Immature natural killer cell (primary cell): Measurements from ENCODE around the gene SVBP. TPM values are rescaled to one million over a fixed set of nuclear protein-coding genes. Genes with fewer than 3 reads are reported as not detected.

Source experiments
- DNase-seq, 3 donors: peaks; one replicate each; pipeline ENCODE4 v3.0.0; 2022; ENCODE audit warnings: mixed read lengths in 1 of 3
- H3K27ac Mint-ChIP-seq, 6 donors: one replicate each; pipeline ENCODE4 v1.8.0; 2020; ENCODE audit warnings: mixed read lengths in 6 of 6, mild to moderate bottlenecking in 5 of 6, inconsistent platforms in 4 of 6, moderate library complexity in 3 of 6
- H3K27me3 Mint-ChIP-seq, 3 donors: one replicate each; pipeline ENCODE4 v1.8.0; 2020 to 2021; ENCODE audit warnings: low read depth in 3 of 3, mild to moderate bottlenecking in 3 of 3, mixed read lengths in 3 of 3, moderate library complexity in 3 of 3, inconsistent platforms in 1 of 3
- H3K36me3 Mint-ChIP-seq, 3 donors: one replicate each; pipeline ENCODE4 v1.8.0; 2020; ENCODE audit warnings: mixed read lengths in 3 of 3, inconsistent platforms in 2 of 3, mild to moderate bottlenecking in 2 of 3
- H3K4me1 Mint-ChIP-seq, 2 donors: one replicate each; pipeline ENCODE4 v1.8.0; 2020; ENCODE audit warnings: inconsistent platforms in 2 of 2, mild to moderate bottlenecking in 2 of 2, mixed read lengths in 2 of 2, moderate library complexity in 1 of 2
- H3K4me3 Mint-ChIP-seq, 5 donors: one replicate each; pipeline ENCODE4 v1.8.0; 2020; ENCODE audit warnings: mild to moderate bottlenecking in 5 of 5, mixed read lengths in 5 of 5, inconsistent platforms in 3 of 5, moderate library complexity in 3 of 5
- H3K9me3 Mint-ChIP-seq, 6 donors: one replicate each; pipeline ENCODE4 v1.8.0; 2020; ENCODE audit warnings: mild to moderate bottlenecking in 6 of 6, mixed read lengths in 6 of 6, inconsistent platforms in 4 of 6, moderate library complexity in 3 of 6
- polyA plus RNA-seq, 3 donors: library from polyadenylated mRNA; unstranded; fragments of 300-500 nt; fragmentation: Illumina TruSeq; gene quantifications; one replicate each; pipeline ENCODE4 v1.2.3, GENCODE V29; 2021

Gene SVBP
- polyA plus RNA-seq, 3 donors from 2014 or later: 29.3 to 45.0 (median 36.8) TPM

GRCh38 chr1:42847721-42848460 lies 30.7 kb upstream of the SVBP start:
- peak overlapping the region; percentile 92 to 98 (median 98) for H3K4me3 Mint-ChIP-seq
- no peaks in the 10 kb centered on the region for H3K9me3 Mint-ChIP-seq
- peak overlapping the region; percentile 74 to 95 (median 87) for H3K27ac Mint-ChIP-seq
- no peak for DNase-seq
- H3K27me3 Mint-ChIP-seq: peaks cover 0 to 3% (median 0%) of the 10 kb centered on the region in 3 donors
- H3K36me3 Mint-ChIP-seq: peaks cover 7 to 20% (median 10%) of the 10 kb centered on the region in 3 donors
- H3K4me1 Mint-ChIP-seq: peaks cover 26 to 35% of the 10 kb centered on the region in 2 donors

GRCh38 chr1:42847111-42847595 lies 30.0 kb upstream of the SVBP start:
- peak in 1 of 3 donors; percentile 1 for DNase-seq
- peak overlapping the region; percentile 92 to 98 (median 98) for H3K4me3 Mint-ChIP-seq
- no peaks in the 10 kb centered on the region for H3K9me3 Mint-ChIP-seq

GRCh38 chr1:42846257-42847110 lies 29.3 kb upstream of the SVBP start, which contains the start of gene ZNF691:
ZNF691 (plus strand) TSS chr1:42846613; CDS start chr1:42849659, 3,046 bp downstream.
- Mint-ChIP-seq H3K27me3 (peaks cover 0 to 3% (median 0%) of the 10 kb centered on the region in 3 donors), H3K4me1 (peaks cover 26 to 35% of the 10 kb centered on the region in 2 donors), H3K9me3 (no peaks in the 10 kb centered on the region), H3K36me3 (peaks cover 7 to 14% (median 10%) of the 10 kb centered on the region in 3 donors), H3K4me3 (peak within 1 kb of the TSS; percentile 92 to 98 (median 98)), H3K27ac (peak within 1 kb of the TSS; percentile 74 to 95 (median 87))
- DNase-seq: peak; percentile 88 to 90 (median 89)

More at GRCh38 chr1:42847111-42847595, 30.0 kb upstream of the SVBP start:
- Mint-ChIP-seq H3K36me3 (peaks cover 7 to 16% (median 10%) of the 10 kb centered on the region in 3 donors), H3K27me3 (peaks cover 0 to 3% (median 0%) of the 10 kb centered on the region in 3 donors), H3K27ac (peak overlapping the region; percentile 74 to 95 (median 87)), H3K4me1 (peaks cover 26 to 35% of the 10 kb centered on the region in 2 donors)

GRCh38 chr1:42845866-42846256 lies 28.7 kb upstream of the SVBP start:
- Mint-ChIP-seq H3K27me3 (peaks cover 0 to 3% (median 0%) of the 10 kb centered on the region in 3 donors), H3K4me1 (peaks cover 26 to 35% of the 10 kb centered on the region in 2 donors), H3K9me3 (no peaks in the 10 kb centered on the region), H3K36me3 (peaks cover 4 to 7% (median 6%) of the 10 kb centered on the region in 3 donors), H3K27ac (peak overlapping the region; percentile 74 to 91 (median 76)), H3K4me3 (peak overlapping the region; percentile 92 to 98 (median 98))
- DNase-seq: no peak

- Mint-ChIP-seq H3K27ac (no peak overlapping the region), H3K9me3 (no peaks in the 10 kb centered on the region), H3K4me1 (peaks cover 26 to 35% of the 10 kb centered on the region in 2 donors), H3K27me3 (peaks cover 0 to 3% (median 0%) of the 10 kb centered on the region in 3 donors), H3K36me3 (peaks cover 0 to 5% (median 4%) of the 10 kb centered on the region in 3 donors), H3K4me3 (no peak overlapping the region)
- DNase-seq: no peak
Measured at GRCh38 chr1:42845193-42845592, 28.0 kb upstream of the SVBP start.

GRCh38 chr1:42844592-42845140 lies 27.5 kb upstream of the SVBP start:
- Mint-ChIP-seq H3K4me3 (peak overlapping the region in 1 of 5 donors; percentile 30), H3K4me1 (peaks cover 23 to 35% of the 10 kb centered on the region in 2 donors), H3K36me3 (peaks cover 0 to 5% (median under 1%) of the 10 kb centered on the region in 3 donors), H3K27me3 (peaks cover 0 to 3% (median 0%) of the 10 kb centered on the region in 3 donors), H3K27ac (no peak overlapping the region), H3K9me3 (no peaks in the 10 kb centered on the region)
- DNase-seq: no peak

GRCh38 chr1:42841440-42842147 lies 24.4 kb upstream of the SVBP start:
- Mint-ChIP-seq H3K4me1 (peaks cover 8% of the 10 kb centered on the region in 2 donors), H3K4me3 (no peak overlapping the region), H3K36me3 (peaks cover 0 to 8% (median 0%) of the 10 kb centered on the region in 3 donors), H3K27me3 (peaks cover 0 to 1% (median 0%) of the 10 kb centered on the region in 3 donors), H3K27ac (no peak overlapping the region), H3K9me3 (no peaks in the 10 kb centered on the region)
- DNase-seq: no peak

GRCh38 chr1:42841010-42841409 lies 23.8 kb upstream of the SVBP start:
- Mint-ChIP-seq H3K27me3 (peaks cover 0 to 1% (median 0%) of the 10 kb centered on the region in 3 donors), H3K9me3 (no peaks in the 10 kb centered on the region), H3K27ac (no peak overlapping the region), H3K4me1 (peaks cover 3% of the 10 kb centered on the region in 2 donors), H3K4me3 (no peak overlapping the region), H3K36me3 (peaks cover 0 to 8% (median 1%) of the 10 kb centered on the region in 3 donors)
- no peak for DNase-seq

- H3K27me3 Mint-ChIP-seq: peaks cover 0 to 1% (median 0%) of the 10 kb centered on the region in 3 donors
- H3K36me3 Mint-ChIP-seq: peaks cover 4 to 16% (median 8%) of the 10 kb centered on the region in 3 donors
- H3K4me1 Mint-ChIP-seq: no peaks in the 10 kb centered on the region
- no peak overlapping the region for H3K4me3 Mint-ChIP-seq
- no peaks in the 10 kb centered on the region for H3K9me3 Mint-ChIP-seq
- no peak for DNase-seq
- H3K27ac Mint-ChIP-seq: no peak overlapping the region
Measured at GRCh38 chr1:42838482-42839190, 21.4 kb upstream of the SVBP start.

- Mint-ChIP-seq H3K4me1 (no peaks in the 10 kb centered on the region), H3K27me3 (peaks cover 0 to 1% (median 0%) of the 10 kb centered on the region in 3 donors), H3K27ac (no peak overlapping the region), H3K9me3 (no peaks in the 10 kb centered on the region), H3K4me3 (no peak overlapping the region), H3K36me3 (peaks cover 4 to 12% (median 8%) of the 10 kb centered on the region in 3 donors)
- no peak for DNase-seq
Measured at GRCh38 chr1:42837709-42838108, 20.5 kb upstream of the SVBP start.

- DNase-seq: no peak
- H3K27me3 Mint-ChIP-seq: peaks cover 0 to 1% (median 0%) of the 10 kb centered on the region in 3 donors
- peaks cover 4 to 15% (median 8%) of the 10 kb centered on the region in 3 donors for H3K36me3 Mint-ChIP-seq
- H3K27ac Mint-ChIP-seq: no peak overlapping the region
- H3K4me3 Mint-ChIP-seq: no peak overlapping the region
- H3K4me1 Mint-ChIP-seq: no peaks in the 10 kb centered on the region
- peaks cover 0 to 2% (median 0%) of the 10 kb centered on the region in 6 donors for H3K9me3 Mint-ChIP-seq
Measured at GRCh38 chr1:42835422-42835821, 18.2 kb upstream of the SVBP start.

- no peak overlapping the region for H3K27ac Mint-ChIP-seq
Measured at GRCh38 chr1:42834803-42835202, 17.6 kb upstream of the SVBP start.

More at GRCh38 chr1:42834803-42835202, 17.6 kb upstream of the SVBP start:
- Mint-ChIP-seq H3K27me3 (peaks cover 0 to 1% (median 0%) of the 10 kb centered on the region in 3 donors), H3K4me1 (no peaks in the 10 kb centered on the region), H3K4me3 (no peak overlapping the region), H3K9me3 (peaks cover 0 to 2% (median 0%) of the 10 kb centered on the region in 6 donors), H3K36me3 (peaks cover 4 to 15% (median 8%) of the 10 kb centered on the region in 3 donors)
- DNase-seq: no peak
